Endothelial cell of umbilical vein (primary cell): Measurements from ENCODE around the gene IFITM5. TPM values are rescaled to one million over a fixed set of nuclear protein-coding genes. Genes with fewer than 3 reads are reported as not detected.

Experiments
- BruUV-seq: library from RNA; stranded (reverse); fragments of 400-500 nt; replicated peaks from 2 replicates; lab custom pipeline; 2021; lab: Mats Ljungman, UMichigan
- CTCF ChIA-PET: fragments of 300-600, 350-600 bp; sonication (Branson Sonifier 250); formaldehyde crosslinking; loops from one replicate; lab custom pipeline; 2021; ENCODE audit warnings: antibody characterized with exemption, inconsistent platforms; lab: Charles Lee
- POLR2A ChIA-PET: fragments of 300-600, 350-600 bp; sonication (Branson Sonifier 250); formaldehyde crosslinking; loops from one replicate; lab custom pipeline; 2021; ENCODE audit warnings: antibody characterized with exemption, inconsistent platforms; lab: Charles Lee
- DNase-seq: peaks from one replicate; pipeline ENCODE4 v3.0.0-alpha.2; 2011; ENCODE audit warnings: low read depth, low spot score
- FAIRE-seq: peaks from 2 replicates; lab custom pipeline; 2011; peaks lifted over from hg19 to GRCh38; lab: Jason Lieb, UNC
- H2AFZ ChIP-seq: 2 replicates; pipeline ENCODE4 v1.6.0; 2012; ENCODE audit warnings: low read depth, low read length, control low read depth, inconsistent platforms
- H3K27ac ChIP-seq: 2 replicates; pipeline ENCODE4 v1.5.1; 2011; ENCODE audit warnings: low read depth, mild to moderate bottlenecking, control low read depth, low read length, moderate library complexity; ENCODE audit not compliant: insufficient read depth
- H3K27me3 ChIP-seq, 2 experiments: 2 replicates each; pipeline versions ENCODE4 v1.6.0 to v1.6.1; 2011; ENCODE audit warnings: low read length in 2 of 2, mixed read lengths in 1 of 2; ENCODE audit not compliant: control insufficient read depth in 2 of 2, insufficient read depth in 2 of 2
- H3K36me3 ChIP-seq, 2 experiments: 2 replicates in 1 of 2; 3 replicates in 1 of 2; pipeline ENCODE4 v1.5.1; 2011; ENCODE audit warnings: low read length in 2 of 2, mild to moderate bottlenecking in 1 of 2, moderate library complexity in 1 of 2; ENCODE audit not compliant: control insufficient read depth in 2 of 2, insufficient read depth in 2 of 2; ENCODE audit errors: extremely low read depth in 1 of 2
- H3K4me1 ChIP-seq: 3 replicates; pipeline ENCODE4 v1.5.1; 2011; ENCODE audit warnings: mild to moderate bottlenecking, low read length; ENCODE audit not compliant: control insufficient read depth, insufficient read depth; ENCODE audit errors: extremely low read depth
- H3K4me2 ChIP-seq: 2 replicates; pipeline ENCODE4 v1.6.1; 2011; ENCODE audit warnings: low read length, control low read depth, mixed read lengths; ENCODE audit not compliant: insufficient read depth
- H3K4me3 ChIP-seq, 3 experiments: fragments of 200-600 bp in 1 of 3; sonication (generic), shearing (Covaris generic) in 1 of 3; replicated peaks in 1 of 3; 2 replicates each; pipeline ENCODE4 v1.5.1; 2011 to 2016; ENCODE audit warnings: control low read depth in 3 of 3, low read length in 3 of 3, mild to moderate bottlenecking in 2 of 3, inconsistent platforms in 1 of 3, low read depth in 1 of 3, moderate library complexity in 1 of 3; ENCODE audit not compliant: insufficient read depth in 1 of 3
- H3K79me2 ChIP-seq: 2 replicates; pipeline ENCODE4 v1.6.0; 2012; ENCODE audit warnings: low read length, inconsistent platforms; ENCODE audit not compliant: control insufficient read depth, insufficient read depth
- H3K9ac ChIP-seq: replicated peaks from 2 replicates; pipeline ENCODE3; 2011; ENCODE audit warnings: low read length, control low read depth; ENCODE audit not compliant: insufficient read depth; ENCODE audit errors: extremely low read depth
- H3K9me1 ChIP-seq: replicated peaks from 3 replicates; pipeline ENCODE4 v1.6.0; 2011; ENCODE audit warnings: mild to moderate bottlenecking, low read length; ENCODE audit not compliant: control insufficient read depth, insufficient read depth; ENCODE audit errors: extremely low read depth
- H3K9me3 ChIP-seq: replicated peaks from 2 replicates; pipeline ENCODE4 v1.5.1; 2012; ENCODE audit warnings: low read length, inconsistent platforms; ENCODE audit not compliant: control insufficient read depth, insufficient read depth
- H4K20me1 ChIP-seq: replicated peaks from 2 replicates; pipeline ENCODE3; 2011; ENCODE audit warnings: mild to moderate bottlenecking, low read length; ENCODE audit not compliant: control insufficient read depth, insufficient read depth; ENCODE audit errors: extremely low read depth
- EZH2 ChIP-seq: IDR thresholded peaks from 2 replicates; pipeline ENCODE4 v1.6.1; 2012; ENCODE audit warnings: borderline replicate concordance, low read depth, mild to moderate bottlenecking, moderate library complexity, low read length, inconsistent platforms; ENCODE audit not compliant: severe bottlenecking
- FOS ChIP-seq: IDR thresholded peaks from 2 replicates; pipeline ENCODE4 v1.6.1; 2011; ENCODE audit warnings: mild to moderate bottlenecking, low read length, moderate library complexity, borderline replicate concordance; ENCODE audit not compliant: insufficient read depth
- GATA2 ChIP-seq: IDR thresholded peaks from 2 replicates; pipeline ENCODE4 v1.7.0; 2011; ENCODE audit warnings: low read depth, mild to moderate bottlenecking, moderate library complexity, mixed read lengths, low read length; ENCODE audit not compliant: insufficient read length, insufficient read depth
- JUN ChIP-seq: IDR thresholded peaks from 2 replicates; pipeline ENCODE4 v1.6.1; 2011; ENCODE audit warnings: borderline replicate concordance, low read depth; ENCODE audit not compliant: insufficient read length, insufficient read depth
- MYC ChIP-seq: IDR thresholded peaks from one replicate; pipeline ENCODE4 v1.6.1; 2011; ENCODE audit warnings: mild to moderate bottlenecking, low read depth, low read length
- POLR2A ChIP-seq: IDR thresholded peaks from 2 replicates; pipeline ENCODE4 v1.6.1; 2012; ENCODE audit warnings: low read depth, mild to moderate bottlenecking, control low read depth, low read length
- POLR2AphosphoS5 ChIP-seq: IDR thresholded peaks from 2 replicates; pipeline ENCODE4 v1.6.1; 2012; ENCODE audit warnings: low read depth, mild to moderate bottlenecking, control low read depth, low read length, moderate library complexity; ENCODE audit not compliant: insufficient read depth
- dilution Hi-C: fragments of 300-500 bp; cut with MboI; formaldehyde crosslinking; loops from one replicate; pipeline ENCODE4 v1.15.0; 2019; ENCODE audit warnings: low sequenced_read_pairs; ENCODE audit not compliant: extremely low pct_ligation_motif_present
- intact Hi-C: fragments of 100-400 bp; cut with micrococcal nuclease; formaldehyde crosslinking; loops from one replicate; pipeline ENCODE4 v1.10.0; 2022
- polyA plus RNA-seq, 4 experiments: library from polyadenylated mRNA; depleted of rRNA in 3 of 4; stranded (reverse) in 3 of 4; unstranded in 1 of 4; fragments of >200 nt; gene quantifications; 2 replicates each; pipeline versions ENCODE4 v1.2.1 to v1.2.3, GENCODE V29; 2011 to 2012; ENCODE audit warnings: missing spikeins in 1 of 4
- total RNA-seq: library from RNA; stranded (reverse); gene quantifications from 2 replicates; pipeline ENCODE4 v1.2.3, GENCODE V29; 2021
- TF ChIP-seq, protein P1 (sequence below), 2 donors: IDR thresholded peaks; 1 replicate in 1 of 2; 2 replicates in 1 of 2; pipeline ENCODE4 v1.5.1; 2011; ENCODE audit warnings: low read length in 2 of 2, mild to moderate bottlenecking in 2 of 2, moderate library complexity in 2 of 2, control low read depth in 1 of 2, inconsistent platforms in 1 of 2, low read depth in 1 of 2; ENCODE audit not compliant: insufficient read depth in 1 of 2; ENCODE audit errors: extremely low read depth in 1 of 2
- TF ChIP-seq, protein P2 (sequence below): IDR thresholded peaks from 2 replicates; pipeline ENCODE4 v1.6.1; 2011; ENCODE audit not compliant: insufficient read depth, insufficient read length

Gene IFITM5
- total and polyA plus RNA-seq, 2 donors (not counting 3 experiments of a cell fraction or from before 2014, with no cell fraction given) = not detected

DNA sequence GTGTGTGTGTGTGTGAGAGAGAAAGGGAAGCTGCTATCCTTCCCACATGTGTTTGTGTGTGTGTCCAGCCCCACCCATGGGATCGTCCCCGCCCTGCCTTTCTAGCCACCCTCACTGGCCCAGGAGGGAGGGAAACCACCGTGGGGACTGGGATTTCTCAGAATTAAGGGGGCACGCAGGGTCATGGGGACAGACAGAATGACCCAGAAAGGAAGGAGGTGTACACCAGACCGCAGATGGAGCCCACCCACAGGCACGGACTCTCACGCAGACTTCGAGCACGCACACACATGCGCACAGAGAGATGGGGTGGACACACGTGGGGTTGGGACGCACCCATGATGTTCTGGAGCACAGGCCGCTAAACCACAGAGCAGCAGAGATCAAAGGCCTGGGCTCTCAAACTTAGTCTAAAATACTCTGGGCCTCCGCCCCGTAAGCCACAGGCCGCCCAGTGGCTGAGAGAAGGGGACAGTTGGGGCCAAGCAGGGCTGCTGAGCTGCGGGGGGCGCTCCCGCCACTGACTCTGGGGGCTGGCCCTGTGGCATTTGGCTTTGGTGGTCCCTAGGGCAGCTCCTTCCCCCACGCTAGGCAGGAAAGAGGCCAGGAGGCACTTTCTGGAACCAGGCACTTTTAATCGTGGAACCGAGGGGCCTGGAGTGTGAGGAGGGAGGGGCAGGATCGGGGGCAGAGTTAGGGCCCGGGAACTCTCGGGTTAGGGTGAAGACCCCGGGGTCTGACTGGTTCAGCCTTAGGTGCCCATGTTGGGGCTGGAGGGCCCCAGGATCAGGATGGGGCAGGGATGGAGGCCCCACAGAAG, 1.5 kb downstream of the IFITM5 start:
- H3K79me2 ChIP-seq = no peaks in the 10 kb centered on the region
- no peak for TF ChIP-seq POLR2A
- TF ChIP-seq, protein P1, sequence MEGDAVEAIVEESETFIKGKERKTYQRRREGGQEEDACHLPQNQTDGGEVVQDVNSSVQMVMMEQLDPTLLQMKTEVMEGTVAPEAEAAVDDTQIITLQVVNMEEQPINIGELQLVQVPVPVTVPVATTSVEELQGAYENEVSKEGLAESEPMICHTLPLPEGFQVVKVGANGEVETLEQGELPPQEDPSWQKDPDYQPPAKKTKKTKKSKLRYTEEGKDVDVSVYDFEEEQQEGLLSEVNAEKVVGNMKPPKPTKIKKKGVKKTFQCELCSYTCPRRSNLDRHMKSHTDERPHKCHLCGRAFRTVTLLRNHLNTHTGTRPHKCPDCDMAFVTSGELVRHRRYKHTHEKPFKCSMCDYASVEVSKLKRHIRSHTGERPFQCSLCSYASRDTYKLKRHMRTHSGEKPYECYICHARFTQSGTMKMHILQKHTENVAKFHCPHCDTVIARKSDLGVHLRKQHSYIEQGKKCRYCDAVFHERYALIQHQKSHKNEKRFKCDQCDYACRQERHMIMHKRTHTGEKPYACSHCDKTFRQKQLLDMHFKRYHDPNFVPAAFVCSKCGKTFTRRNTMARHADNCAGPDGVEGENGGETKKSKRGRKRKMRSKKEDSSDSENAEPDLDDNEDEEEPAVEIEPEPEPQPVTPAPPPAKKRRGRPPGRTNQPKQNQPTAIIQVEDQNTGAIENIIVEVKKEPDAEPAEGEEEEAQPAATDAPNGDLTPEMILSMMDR (IDR thresholded peaks at IDR 0.05; ENCODE audit: extremely low read depth in 1 of 2, insufficient read depth in 1 of 2, low read depth in 1 of 2, low read length in 2 of 2) = no peak
- no peak for TF ChIP-seq JUN
- TF ChIP-seq POLR2AphosphoS5 = no peak
- TF ChIP-seq, protein P2, sequence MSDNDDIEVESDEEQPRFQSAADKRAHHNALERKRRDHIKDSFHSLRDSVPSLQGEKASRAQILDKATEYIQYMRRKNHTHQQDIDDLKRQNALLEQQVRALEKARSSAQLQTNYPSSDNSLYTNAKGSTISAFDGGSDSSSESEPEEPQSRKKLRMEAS = no peak
- TF ChIP-seq MYC = no peak
- TF ChIP-seq EZH2 = no peak
- no peak for TF ChIP-seq FOS
- TF ChIP-seq GATA2 = no peak
- peaks cover 0 to 8% of the 10 kb centered on the region in 2 experiments for H3K36me3 ChIP-seq
- H3K4me1 ChIP-seq = no peaks in the 10 kb centered on the region
- no peak overlapping the region for H2AFZ ChIP-seq
- H3K4me2 ChIP-seq = no peak overlapping the region
- no peak for DNase-seq
- H4K20me1 ChIP-seq = no peaks in the 10 kb centered on the region
- dilution Hi-C loops (no loop called here), intact Hi-C loops (no loop called here)
- H3K4me3 ChIP-seq = no peak overlapping the region
- no peaks in the 10 kb centered on the region for H3K9me1 ChIP-seq
- no peak overlapping the region for H3K9ac ChIP-seq
- H3K27ac ChIP-seq = no peak overlapping the region
- H3K9me3 ChIP-seq = no peaks in the 10 kb centered on the region
- POLR2A ChIA-PET = no interaction called here
- peaks cover 3 to 8% of the 10 kb centered on the region in 2 experiments for H3K27me3 ChIP-seq
- no TSS peak for BruUV-seq
- no peak for FAIRE-seq
- CTCF ChIA-PET = no interaction called here
